Stomach (tissue), 9 donors: ENCODE results near the gene DPYSL4. TPM values are rescaled to one million over a fixed set of nuclear protein-coding genes. Genes with fewer than 3 reads are reported as not detected.

Source experiments
- DNase-seq, 2 donors: peaks; one replicate each; pipeline versions ENCODE4 v3.0.0 to v3.0.0-alpha.2; 2013 to 2019
- H3K27ac ChIP-seq, 5 donors: fragments of 200-600 bp in 4 of 5; sonication (generic) in 4 of 5; one replicate each; pipeline ENCODE4 v1.5.1; 2013 to 2019; ENCODE audit warnings: mild to moderate bottlenecking in 1 of 5, moderate library complexity in 1 of 5
- H3K27me3 ChIP-seq, 3 donors: fragments of 200-600 bp; sonication (generic); one replicate each; pipeline ENCODE4 v1.5.1; 2017 to 2019; ENCODE audit warnings: mixed run types in 1 of 3
- H3K36me3 ChIP-seq, 4 donors: fragments of 200-600 bp; sonication (generic); 1 replicate in 3 of 4; 2 replicates in 1 of 4; pipeline ENCODE4 v1.5.1; 2016 to 2019
- H3K4me1 ChIP-seq, 4 donors: fragments of 200-600 bp; sonication (generic); one replicate each; pipeline ENCODE4 v1.5.1; 2016 to 2019
- H3K4me3 ChIP-seq, 4 donors: fragments of 200-600 bp; sonication (generic) in 3 of 4; one replicate each; pipeline ENCODE4 v1.5.1; 2016 to 2019; ENCODE audit warnings: mild to moderate bottlenecking in 1 of 4
- H3K9me3 ChIP-seq, 4 donors: fragments of 200-600 bp; sonication (generic); one replicate each; pipeline ENCODE4 v1.5.1; 2016 to 2019
- CTCF ChIP-seq, 7 experiments: fragments of 450-650 bp in 4 of 7; fragments of 200-600 bp in 3 of 7; sonication (generic) in 3 of 7; IDR thresholded peaks; one replicate each; pipeline ENCODE4 v1.5.1; 2016 to 2019; ENCODE audit warnings: antibody characterized with exemption in 7 of 7, control low read depth in 2 of 7, mild to moderate bottlenecking in 1 of 7
- EP300 ChIP-seq: sonication (generic); formaldehyde crosslinking; IDR thresholded peaks from one replicate; pipeline ENCODE4 v1.6.1; 2017; ENCODE audit warnings: antibody characterized with exemption
- POLR2A ChIP-seq, 4 donors: fragments of 450-650 bp; IDR thresholded peaks; one replicate each; pipeline ENCODE4 v1.6.1; 2016; ENCODE audit warnings: antibody characterized with exemption in 4 of 4, control low read depth in 2 of 4, mild to moderate bottlenecking in 1 of 4, moderate library complexity in 1 of 4
- POLR2AphosphoS5 ChIP-seq, 3 donors: sonication (generic); formaldehyde crosslinking; IDR thresholded peaks; one replicate each; pipeline ENCODE4 v1.6.1; 2016; ENCODE audit warnings: antibody characterized with exemption in 3 of 3
- WGBS, 5 donors: extraction: QIAGEN DNeasy Blood & Tissue Kit in 3 of 5; methylation state at CpG; one replicate each; pipeline versions ENCODE4 v1.1.5 to v1.1.7; 2013 to 2018; 5-methylcytosine and 5-hydroxymethylcytosine counted together
- intact Hi-C: fragments of 100-400 bp; cut with DNase I; formaldehyde crosslinking; loops from one replicate; pipeline ENCODE4 v1.15.1; 2023; ENCODE audit warnings: low total_unique reads
- polyA plus RNA-seq, 3 donors: library from polyadenylated mRNA; stranded (reverse); fragments of 200-250 nt; gene quantifications; one replicate each; pipeline ENCODE4 v1.2.3, GENCODE V29; 2013
- total RNA-seq, 5 donors: library from RNA; depleted of rRNA; stranded (reverse); fragments of >200 nt; gene quantifications; one replicate each; pipeline versions ENCODE4 v1.1.0 to v1.2.3, GENCODE V29; 2014 to 2016
- donor health status: healthy with polysubstance abuse.
- donor health status: Bipolar disorder and iron deficiency.
- donor health status: healthy.

DPYSL4 gene
- total and polyA plus RNA-seq, 8 donors = 0.43 to 2.0 (median 0.68) TPM; not detected in 3

GRCh38 chr10:132226586-132227405, 40.0 kb downstream of the DPYSL4 start:
- Histone ChIP-seq H3K27ac (no peak overlapping the region), H3K27me3 (no peaks in the 10 kb centered on the region), H3K4me3 (no peak overlapping the region), H3K4me1 (peaks cover 0 to 26% (median 19%) of the 10 kb centered on the region in 4 donors), H3K36me3 (peaks cover 0 to 17% (median 0%) of the 10 kb centered on the region in 4 donors), H3K9me3 (no peaks in the 10 kb centered on the region)
- no peak for DNase-seq
- intact Hi-C loops = loop anchor here (10.0 kb wide), 1 partner anchor 228 kb away; no protein-coding TSS in a partner anchor
- TF ChIP-seq POLR2AphosphoS5 (IDR thresholded peaks at IDR 0.05) (no peak), POLR2A (IDR thresholded peaks at IDR 0.05) (no peak), EP300 (no peak), CTCF (IDR thresholded peaks at IDR 0.05) (no peak)
- 80 to 87% (median 84%) methylated on average over 21 to 27 of the region's 27 CpGs for WGBS, 5 donors

GRCh38 chr10:132227851-132228390, 41.2 kb downstream of the DPYSL4 start:
- DNase-seq = no peak
- no peak overlapping the region for H3K4me3 ChIP-seq
- no peak for TF ChIP-seq EP300
- TF ChIP-seq POLR2AphosphoS5 (IDR thresholded peaks at IDR 0.05) = no peak
- no peak for TF ChIP-seq CTCF (IDR thresholded peaks at IDR 0.05)
- no peak for TF ChIP-seq POLR2A (IDR thresholded peaks at IDR 0.05)
- H3K4me1 ChIP-seq = peaks cover 0 to 29% (median 17%) of the 10 kb centered on the region in 4 donors
- H3K36me3 ChIP-seq = peaks cover 0 to 17% (median 0%) of the 10 kb centered on the region in 4 donors
- no peaks in the 10 kb centered on the region for H3K27me3 ChIP-seq
- H3K9me3 ChIP-seq = no peaks in the 10 kb centered on the region
- H3K27ac ChIP-seq = no peak overlapping the region
- intact Hi-C loops = loop anchor here (10.0 kb wide), 1 partner anchor 227 kb away; no protein-coding TSS in a partner anchor
- WGBS, 5 donors = 89 to 94% (median 92%) methylated on average over 19 to 29 of the region's 29 CpGs

GRCh38 chr10:132228616-132229015, 41.9 kb downstream of the DPYSL4 start:
- WGBS, 5 donors = 92 to 97% (median 96%) methylated on average over 6 to 14 of the region's 14 CpGs
- TF ChIP-seq POLR2A (IDR thresholded peaks at IDR 0.05) (no peak), POLR2AphosphoS5 (IDR thresholded peaks at IDR 0.05) (no peak), CTCF (IDR thresholded peaks at IDR 0.05) (no peak), EP300 (no peak)
- no peak overlapping the region for H3K4me3 ChIP-seq
- H3K27me3 ChIP-seq = no peaks in the 10 kb centered on the region
- H3K27ac ChIP-seq = no peak overlapping the region
- H3K36me3 ChIP-seq = peaks cover 0 to 17% (median 0%) of the 10 kb centered on the region in 4 donors
- peaks cover 0 to 31% (median 10%) of the 10 kb centered on the region in 4 donors for H3K4me1 ChIP-seq
- no peaks in the 10 kb centered on the region for H3K9me3 ChIP-seq
- intact Hi-C loops = loop anchor here (10.0 kb wide), 1 partner anchor 226 kb away; no protein-coding TSS in a partner anchor
- DNase-seq = no peak

- 67 to 90% (median 81%) methylated on average over 4 to 6 of the region's 6 CpGs for WGBS, 5 donors
- peaks cover 0 to 17% (median 0%) of the 10 kb centered on the region in 4 donors for H3K36me3 ChIP-seq
- no peak overlapping the region for H3K27ac ChIP-seq
- no peak for DNase-seq
- H3K4me3 ChIP-seq = no peak overlapping the region
- no peaks in the 10 kb centered on the region for H3K9me3 ChIP-seq
- H3K4me1 ChIP-seq = peaks cover 0 to 31% (median 10%) of the 10 kb centered on the region in 4 donors
- no peaks in the 10 kb centered on the region for H3K27me3 ChIP-seq
- TF ChIP-seq POLR2AphosphoS5 (IDR thresholded peaks at IDR 0.05) (no peak), CTCF (IDR thresholded peaks at IDR 0.05) (no peak)
- intact Hi-C loops = loop anchor here (10.0 kb wide), 1 partner anchor 226 kb away; no protein-coding TSS in a partner anchor
Observed at GRCh38 chr10:132229096-132229495, 42.3 kb downstream of the DPYSL4 start.
